Astrocyte (in vitro differentiated cells and primary cell): ENCODE results near the gene ALDH1A2. TPM values are rescaled to one million over a fixed set of nuclear protein-coding genes. Genes with fewer than 3 reads are reported as not detected.

ENCODE experiments used
- DNase-seq: peaks from one replicate; pipeline ENCODE4 v3.0.0-alpha.2; 2010; ENCODE audit warnings: low read depth
- FAIRE-seq: peaks from 2 replicates; lab custom pipeline; 2011; peaks lifted over from hg19 to GRCh38; lab: Jason Lieb, UNC
- H2AFZ ChIP-seq: 2 replicates; pipeline ENCODE4 v1.6.0; 2012; ENCODE audit warnings: low read depth, low read length, inconsistent platforms
- H3K27ac ChIP-seq: 2 replicates; pipeline ENCODE4 v1.5.1; 2011; ENCODE audit warnings: low read depth, low read length, inconsistent platforms
- H3K27me3 ChIP-seq: 2 replicates; pipeline ENCODE4 v1.6.0; 2011; ENCODE audit warnings: low read length, inconsistent platforms; ENCODE audit not compliant: insufficient read depth
- H3K36me3 ChIP-seq: 2 replicates; pipeline ENCODE4 v1.5.1; 2011; ENCODE audit warnings: low read length, inconsistent platforms; ENCODE audit not compliant: insufficient read depth
- H3K4me1 ChIP-seq: 2 replicates; pipeline ENCODE4 v1.5.1; 2011; ENCODE audit warnings: low read length, inconsistent platforms; ENCODE audit not compliant: insufficient read depth
- H3K4me2 ChIP-seq: 2 replicates; pipeline ENCODE4 v1.6.0; 2012; ENCODE audit warnings: low read length, inconsistent platforms
- H3K4me3 ChIP-seq: 2 replicates; pipeline ENCODE4 v1.5.1; 2011; ENCODE audit warnings: low read depth, mild to moderate bottlenecking, low read length, inconsistent platforms; ENCODE audit not compliant: insufficient read depth
- H3K79me2 ChIP-seq: 2 replicates; pipeline ENCODE4 v1.6.0; 2012; ENCODE audit warnings: mild to moderate bottlenecking, low read length, inconsistent platforms; ENCODE audit not compliant: insufficient read depth
- H3K9ac ChIP-seq: 2 replicates; pipeline ENCODE4 v1.6.0; 2012; ENCODE audit warnings: mild to moderate bottlenecking, low read length, inconsistent platforms
- H3K9me3 ChIP-seq: 2 replicates; pipeline ENCODE4 v1.5.1; 2012; ENCODE audit warnings: low read depth, mild to moderate bottlenecking, low read length, inconsistent platforms; ENCODE audit not compliant: insufficient read depth
- H4K20me1 ChIP-seq: 2 replicates; pipeline ENCODE4 v1.6.0; 2012; ENCODE audit warnings: low read length, inconsistent platforms; ENCODE audit not compliant: insufficient read depth
- H3K27ac Mint-ChIP-seq: one replicate; pipeline ENCODE4 v1.8.0; 2021; ENCODE audit warnings: mild to moderate bottlenecking, mixed read lengths; ENCODE audit not compliant: unreplicated experiment
- H3K27me3 Mint-ChIP-seq: one replicate; pipeline ENCODE4 v1.8.0; 2021; ENCODE audit warnings: low read depth, mixed read lengths; ENCODE audit not compliant: unreplicated experiment
- H3K36me3 Mint-ChIP-seq: one replicate; pipeline ENCODE4 v1.8.0; 2021; ENCODE audit warnings: low read depth, mixed read lengths; ENCODE audit not compliant: unreplicated experiment
- H3K4me1 Mint-ChIP-seq: one replicate; pipeline ENCODE4 v1.8.0; 2021; ENCODE audit warnings: low read depth, mixed read lengths; ENCODE audit not compliant: unreplicated experiment
- H3K4me3 Mint-ChIP-seq: one replicate; pipeline ENCODE4 v1.8.0; 2021; ENCODE audit warnings: mild to moderate bottlenecking, moderate library complexity, mixed read lengths; ENCODE audit not compliant: unreplicated experiment
- H3K9me3 Mint-ChIP-seq: one replicate; pipeline ENCODE4 v1.8.0; 2021; ENCODE audit warnings: mild to moderate bottlenecking, mixed read lengths; ENCODE audit not compliant: unreplicated experiment
- EZH2 ChIP-seq: IDR thresholded peaks from 2 replicates; pipeline ENCODE4 v1.6.1; 2012; ENCODE audit warnings: mild to moderate bottlenecking, low read length, inconsistent platforms; ENCODE audit not compliant: insufficient read depth
- total RNA-seq: library from RNA; stranded (reverse); gene quantifications from 2 replicates; pipeline ENCODE4 v1.2.1, GENCODE V29; 2021
- TF ChIP-seq, protein P1 (sequence below): IDR thresholded peaks from 2 replicates; pipeline ENCODE4 v1.5.1; 2011; ENCODE audit warnings: low read depth, mild to moderate bottlenecking, inconsistent platforms, low read length, moderate library complexity; ENCODE audit not compliant: insufficient read depth

The ALDH1A2 gene
- total RNA-seq, 1 donor from 2014 or later: 0.98 TPM

DNA sequence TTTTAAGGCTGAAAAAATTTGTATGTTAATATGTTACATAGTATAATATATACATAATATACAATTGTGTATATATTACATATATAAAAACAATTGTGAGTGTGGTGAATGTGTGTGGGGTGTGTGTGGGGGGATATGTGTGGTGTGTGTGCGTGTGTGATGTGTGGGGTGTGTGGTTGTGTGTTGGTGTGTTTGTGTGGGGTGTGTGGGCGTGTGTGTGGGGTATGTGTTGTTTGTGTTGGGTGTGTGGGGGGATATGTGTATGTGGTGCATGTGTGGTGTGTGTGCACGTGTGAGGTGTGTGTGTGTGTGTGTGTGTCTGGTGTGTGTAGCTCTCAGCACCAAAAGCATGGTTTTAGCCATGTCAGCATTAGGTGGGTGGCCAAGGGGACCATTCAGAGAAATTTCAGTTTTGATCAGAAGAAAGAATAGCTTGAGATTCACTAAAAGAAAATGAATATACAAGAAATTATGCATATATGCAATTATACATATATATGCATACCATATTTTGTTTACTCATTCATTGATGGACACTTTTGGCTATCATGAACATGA, 118.9 kb downstream of the ALDH1A2 start:
- Mint-ChIP-seq H3K9me3 (no peaks in the 10 kb centered on the region), H3K4me1 (peaks cover 3% of the 10 kb centered on the region), H3K27ac (no peak overlapping the region), H3K4me3 (no peak overlapping the region), H3K36me3 (no peaks in the 10 kb centered on the region), H3K27me3 (peaks cover 6% of the 10 kb centered on the region)
- no peak for DNase-seq
- FAIRE-seq: no peak
- Histone ChIP-seq H3K4me3 (no peak overlapping the region), H3K9ac (no peak overlapping the region), H3K36me3 (no peaks in the 10 kb centered on the region), H3K9me3 (no peaks in the 10 kb centered on the region), H2AFZ (no peak overlapping the region), H3K79me2 (no peaks in the 10 kb centered on the region), H3K4me1 (no peaks in the 10 kb centered on the region), H3K27ac (no peak overlapping the region), H3K27me3 (peaks cover 7% of the 10 kb centered on the region), H4K20me1 (no peaks in the 10 kb centered on the region), H3K4me2 (no peak overlapping the region)
- TF ChIP-seq, protein P1, sequence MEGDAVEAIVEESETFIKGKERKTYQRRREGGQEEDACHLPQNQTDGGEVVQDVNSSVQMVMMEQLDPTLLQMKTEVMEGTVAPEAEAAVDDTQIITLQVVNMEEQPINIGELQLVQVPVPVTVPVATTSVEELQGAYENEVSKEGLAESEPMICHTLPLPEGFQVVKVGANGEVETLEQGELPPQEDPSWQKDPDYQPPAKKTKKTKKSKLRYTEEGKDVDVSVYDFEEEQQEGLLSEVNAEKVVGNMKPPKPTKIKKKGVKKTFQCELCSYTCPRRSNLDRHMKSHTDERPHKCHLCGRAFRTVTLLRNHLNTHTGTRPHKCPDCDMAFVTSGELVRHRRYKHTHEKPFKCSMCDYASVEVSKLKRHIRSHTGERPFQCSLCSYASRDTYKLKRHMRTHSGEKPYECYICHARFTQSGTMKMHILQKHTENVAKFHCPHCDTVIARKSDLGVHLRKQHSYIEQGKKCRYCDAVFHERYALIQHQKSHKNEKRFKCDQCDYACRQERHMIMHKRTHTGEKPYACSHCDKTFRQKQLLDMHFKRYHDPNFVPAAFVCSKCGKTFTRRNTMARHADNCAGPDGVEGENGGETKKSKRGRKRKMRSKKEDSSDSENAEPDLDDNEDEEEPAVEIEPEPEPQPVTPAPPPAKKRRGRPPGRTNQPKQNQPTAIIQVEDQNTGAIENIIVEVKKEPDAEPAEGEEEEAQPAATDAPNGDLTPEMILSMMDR: no peak
- no peak for TF ChIP-seq EZH2

DNA sequence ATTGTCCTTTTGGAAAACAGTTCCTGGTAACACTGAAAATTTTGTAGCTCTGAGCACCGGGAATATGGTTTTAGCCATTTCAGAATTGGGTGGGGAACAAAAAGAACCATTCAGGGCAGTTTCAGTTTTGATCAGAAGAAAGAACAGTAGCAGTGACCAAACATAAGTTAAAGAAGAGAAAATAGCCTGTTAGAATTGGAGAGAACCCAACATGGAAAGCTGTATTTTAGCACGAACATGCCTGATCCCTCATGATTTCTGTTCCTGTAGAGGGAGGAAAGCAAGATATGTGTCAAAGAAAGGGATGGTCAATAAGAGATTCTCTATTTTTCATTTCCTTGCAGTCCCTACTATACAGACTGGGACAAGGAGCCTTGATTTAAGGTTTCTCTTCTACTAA, 119.9 kb downstream of the ALDH1A2 start:
- H3K27me3 Mint-ChIP-seq: peaks cover 2% of the 10 kb centered on the region
- Histone ChIP-seq H3K9ac (no peak overlapping the region), H3K4me2 (no peak overlapping the region), H3K27ac (no peak overlapping the region), H3K79me2 (no peaks in the 10 kb centered on the region), H2AFZ (no peak overlapping the region), H4K20me1 (no peaks in the 10 kb centered on the region), H3K27me3 (peaks cover 7% of the 10 kb centered on the region), H3K9me3 (no peaks in the 10 kb centered on the region), H3K36me3 (no peaks in the 10 kb centered on the region), H3K4me1 (no peaks in the 10 kb centered on the region), H3K4me3 (no peak overlapping the region)
- peaks cover 3% of the 10 kb centered on the region for H3K4me1 Mint-ChIP-seq
- TF ChIP-seq EZH2: no peak
- TF ChIP-seq, protein P1: no peak
- no peak for FAIRE-seq
- no peak for DNase-seq
- H3K27ac Mint-ChIP-seq: no peak overlapping the region
- no peaks in the 10 kb centered on the region for H3K9me3 Mint-ChIP-seq
- no peak overlapping the region for H3K4me3 Mint-ChIP-seq
- no peaks in the 10 kb centered on the region for H3K36me3 Mint-ChIP-seq

DNA sequence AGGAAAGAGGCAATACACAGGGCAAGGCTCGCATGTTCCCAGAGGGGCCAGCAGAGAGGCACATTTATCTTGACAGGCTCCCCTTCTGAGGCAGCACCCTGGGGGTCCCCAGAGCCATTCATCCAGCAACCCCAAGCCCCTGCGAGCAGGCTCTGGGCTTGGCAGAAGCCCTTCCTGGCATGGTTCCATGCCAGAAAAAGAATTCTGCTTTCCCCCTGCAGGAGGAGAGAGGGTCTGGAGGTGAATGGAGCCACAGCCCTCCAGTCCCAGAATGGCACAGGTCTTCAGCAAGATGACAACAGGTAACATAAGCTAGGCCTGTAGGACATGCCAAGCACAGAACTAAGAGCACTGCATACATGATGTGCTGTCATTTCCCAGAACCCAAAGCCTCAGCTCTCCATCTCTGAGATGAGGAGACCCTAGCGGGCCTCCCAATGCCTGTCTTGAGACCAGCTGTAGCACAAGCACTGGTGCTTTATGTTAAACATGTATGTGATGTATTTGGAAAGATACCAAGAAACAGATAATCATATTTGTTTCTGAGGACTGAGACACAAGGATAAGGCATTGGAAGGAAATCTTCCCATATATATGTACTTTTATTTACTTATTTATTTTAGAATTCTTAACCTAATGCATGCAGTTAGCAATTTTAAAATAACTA, 121.6 kb downstream of the ALDH1A2 start:
- no peak overlapping the region for H3K4me2 ChIP-seq
- no peak overlapping the region for H3K27ac Mint-ChIP-seq
- no peaks in the 10 kb centered on the region for H3K9me3 Mint-ChIP-seq
- H3K36me3 ChIP-seq: no peaks in the 10 kb centered on the region
- H3K27ac ChIP-seq: no peak overlapping the region
- peaks cover 4% of the 10 kb centered on the region for H3K27me3 ChIP-seq
- no peak overlapping the region for H3K9ac ChIP-seq
- no peak overlapping the region for H2AFZ ChIP-seq
- no peaks in the 10 kb centered on the region for H3K79me2 ChIP-seq
- H3K36me3 Mint-ChIP-seq: no peaks in the 10 kb centered on the region
- H3K9me3 ChIP-seq: no peaks in the 10 kb centered on the region
- no peak overlapping the region for H3K4me3 Mint-ChIP-seq
- H3K4me1 Mint-ChIP-seq: peaks cover 3% of the 10 kb centered on the region
- H3K4me1 ChIP-seq: no peaks in the 10 kb centered on the region
- H4K20me1 ChIP-seq: no peaks in the 10 kb centered on the region
- TF ChIP-seq, protein P1: no peak
- TF ChIP-seq EZH2: no peak
- DNase-seq (no peak), FAIRE-seq (no peak)
- H3K27me3 Mint-ChIP-seq: peaks cover 2% of the 10 kb centered on the region
- no peak overlapping the region for H3K4me3 ChIP-seq
